HCT116 (cell line): ENCODE measurements around the gene FAM20C. TPM values are rescaled to one million over a fixed set of nuclear protein-coding genes. Genes with fewer than 3 reads are reported as not detected.

ENCODE experiments used
- ATAC-seq: fragments of 200-7000 bp; cut with Tn5 transposase; 2 replicates; pipeline ENCODE4 v1.9.1; 2020; ENCODE audit warnings: mild to moderate bottlenecking, moderate library complexity
- BruUV-seq: library from RNA; stranded (reverse); fragments of 400-500 nt; replicated peaks from 2 replicates; lab custom pipeline; 2021; lab: Mats Ljungman, UMichigan
- CTCF ChIA-PET: fragments of 300-600 bp; sonication (Branson Sonifier 250); formaldehyde crosslinking; loops from one replicate; lab custom pipeline; 2021; ENCODE audit warnings: antibody characterized with exemption; lab: Charles Lee
- POLR2A ChIA-PET: fragments of 300-600, 350-600 bp; sonication (Branson Sonifier 250); formaldehyde crosslinking; loops from one replicate; lab custom pipeline; 2021; ENCODE audit warnings: antibody characterized with exemption; lab: Charles Lee
- RAD21 ChIA-PET, 2 experiments: fragments of 300-600 bp; sonication (Branson Sonifier 250); formaldehyde crosslinking; loops; one replicate each; lab custom pipeline; 2023; ENCODE audit warnings: low total read pairs in 2 of 2; ENCODE audit not compliant: uncharacterized antibody in 2 of 2, unreplicated experiment in 2 of 2, low non-redundant PET in 1 of 2; lab: Charles Lee
- DNase-seq: peaks from one replicate; pipeline ENCODE4 v3.0.0-alpha.2; 2010; ENCODE audit warnings: low read depth, low spot score
- H2AFZ ChIP-seq: fragments of 200-600 bp; shearing (Covaris generic), sonication (generic); 2 replicates; pipeline ENCODE4 v1.6.1; 2017; ENCODE audit warnings: low read depth, mixed run types, mixed read lengths, antibody characterized with exemption, low read length; ENCODE audit not compliant: poor library complexity, severe bottlenecking
- H3K27ac ChIP-seq: 2 replicates; pipeline ENCODE4 v1.5.1; 2012; ENCODE audit warnings: low read depth, low read length
- H3K27me3 ChIP-seq: fragments of 200-600 bp; sonication (generic); 2 replicates; pipeline ENCODE4 v1.6.1; 2016; ENCODE audit warnings: mixed run types, low read length, mixed read lengths; ENCODE audit not compliant: insufficient read depth
- H3K36me3 ChIP-seq, 2 experiments: fragments of 200-500 bp in 1 of 2; fragments of 200-600 bp in 1 of 2; sonication (Bioruptor generic) in 1 of 2; sonication (generic) in 1 of 2; 2 replicates each; pipeline versions ENCODE4 v1.5.1 to v1.6.1; 2014 to 2016; ENCODE audit warnings: low read length in 2 of 2, inconsistent platforms in 1 of 2, mixed read lengths in 1 of 2, mixed run types in 1 of 2; ENCODE audit not compliant: insufficient read depth in 2 of 2, control insufficient read depth in 1 of 2
- H3K4me1 ChIP-seq, 2 experiments: fragments of 200-600 bp in 1 of 2; sonication (generic) in 1 of 2; 2 replicates each; pipeline versions ENCODE4 v1.5.1 to v1.6.1; 2012 to 2017; ENCODE audit warnings: low read length in 2 of 2, inconsistent platforms in 1 of 2, mild to moderate bottlenecking in 1 of 2, mixed read lengths in 1 of 2, mixed run types in 1 of 2, moderate library complexity in 1 of 2; ENCODE audit not compliant: insufficient read depth in 2 of 2, control insufficient read depth in 1 of 2
- H3K4me2 ChIP-seq: fragments of 200-600 bp; sonication (generic); 2 replicates; pipeline ENCODE4 v1.6.1; 2017; ENCODE audit warnings: mixed run types, low read length, mixed read lengths
- H3K4me3 ChIP-seq, 2 experiments: fragments of 200-600 bp in 1 of 2; sonication (generic) in 1 of 2; replicated peaks in 1 of 2; 2 replicates each; pipeline ENCODE4 v1.5.1; 2011 to 2016; ENCODE audit warnings: low read length in 2 of 2, control low read depth in 1 of 2, low read depth in 1 of 2, mild to moderate bottlenecking in 1 of 2, mixed read lengths in 1 of 2, mixed run types in 1 of 2
- H3K79me2 ChIP-seq: fragments of 200-600 bp; sonication (generic); 2 replicates; pipeline ENCODE4 v1.6.1; 2017; ENCODE audit warnings: mild to moderate bottlenecking, mixed run types, low read length, moderate library complexity, mixed read lengths; ENCODE audit not compliant: insufficient read depth
- H3K9ac ChIP-seq: fragments of 200-600 bp; sonication (generic); 2 replicates; pipeline ENCODE4 v1.6.1; 2016; ENCODE audit warnings: low read length, mixed read lengths
- H3K9me2 ChIP-seq: fragments of 200-600 bp; sonication (generic), shearing (Covaris generic); 2 replicates; pipeline ENCODE4 v1.6.1; 2017; ENCODE audit warnings: mixed run types, mild to moderate bottlenecking, moderate library complexity; ENCODE audit not compliant: insufficient read depth
- H3K9me3 ChIP-seq, 2 experiments: fragments of 200-500 bp in 1 of 2; fragments of 200-600 bp in 1 of 2; sonication (Bioruptor generic) in 1 of 2; sonication (generic) in 1 of 2; 2 replicates each; pipeline ENCODE4 v1.6.1; 2014 to 2017; ENCODE audit warnings: low read length in 2 of 2, mixed read lengths in 2 of 2, inconsistent platforms in 1 of 2, low read depth in 1 of 2, mild to moderate bottlenecking in 1 of 2, mixed run types in 1 of 2, moderate library complexity in 1 of 2; ENCODE audit not compliant: control insufficient read depth in 1 of 2, insufficient read depth in 1 of 2
- H4K20me1 ChIP-seq: fragments of 200-600 bp; sonication (generic), shearing (Covaris generic); 2 replicates; pipeline ENCODE4 v1.6.1; 2017; ENCODE audit warnings: mixed run types, mild to moderate bottlenecking, moderate library complexity; ENCODE audit not compliant: insufficient read depth
- CEBPB ChIP-seq: IDR thresholded peaks from 2 replicates; pipeline ENCODE4 v1.6.1; 2012; ENCODE audit warnings: low read depth
- EGR1 ChIP-seq: IDR thresholded peaks from 2 replicates; pipeline ENCODE4 v1.6.1; 2012; ENCODE audit warnings: low read depth
- ELF1 ChIP-seq: IDR thresholded peaks from 2 replicates; pipeline ENCODE4 v1.6.1; 2012; ENCODE audit warnings: low read depth, borderline replicate concordance
- JUND ChIP-seq: IDR thresholded peaks from 2 replicates; pipeline ENCODE4 v1.6.1; 2012
- POLR2AphosphoS5 ChIP-seq: IDR thresholded peaks from 2 replicates; pipeline ENCODE4 v1.6.1; 2011; ENCODE audit warnings: mild to moderate bottlenecking, low read depth, low read length, moderate library complexity
- RAD21 ChIP-seq: IDR thresholded peaks from 2 replicates; pipeline ENCODE4 v1.6.1; 2012; ENCODE audit warnings: low read depth, mild to moderate bottlenecking
- TCF7L2 ChIP-seq: IDR thresholded peaks from 2 replicates; pipeline ENCODE4 v1.7.0; 2011; ENCODE audit warnings: borderline replicate concordance, inconsistent platforms; ENCODE audit not compliant: insufficient read depth, insufficient read length; ENCODE audit errors: extremely low read depth
- YY1 ChIP-seq: IDR thresholded peaks from 2 replicates; pipeline ENCODE4 v1.6.1; 2011; ENCODE audit warnings: low read length, low read depth, moderate library complexity, mild to moderate bottlenecking; ENCODE audit not compliant: insufficient replicate concordance; ENCODE audit errors: extremely low read depth
- ZNF274 ChIP-seq: fragments of 200-500 bp; sonication (Bioruptor generic); IDR thresholded peaks from 2 replicates; pipeline ENCODE4 v1.6.1; 2014; ENCODE audit warnings: mild to moderate bottlenecking, low read depth, low read length, inconsistent platforms
- intact Hi-C: fragments of 100-400 bp; cut with micrococcal nuclease; formaldehyde crosslinking; loops from 2 replicates; pipeline ENCODE4 v1.10.0; 2022
- total RNA-seq: library from RNA; stranded (reverse); gene quantifications from one replicate; pipeline ENCODE4 v1.2.1, GENCODE V29; 2021; ENCODE audit not compliant: unreplicated experiment
- TF ChIP-seq, protein P1 (sequence below): IDR thresholded peaks from 2 replicates; pipeline ENCODE4 v1.6.1; 2012
- TF ChIP-seq, protein P2 (sequence below): IDR thresholded peaks from 2 replicates; pipeline ENCODE4 v1.6.1; 2012; ENCODE audit warnings: low read depth

Gene FAM20C
- total RNA-seq, 1 experiment from 2014 or later = 27.1 TPM

DNA sequence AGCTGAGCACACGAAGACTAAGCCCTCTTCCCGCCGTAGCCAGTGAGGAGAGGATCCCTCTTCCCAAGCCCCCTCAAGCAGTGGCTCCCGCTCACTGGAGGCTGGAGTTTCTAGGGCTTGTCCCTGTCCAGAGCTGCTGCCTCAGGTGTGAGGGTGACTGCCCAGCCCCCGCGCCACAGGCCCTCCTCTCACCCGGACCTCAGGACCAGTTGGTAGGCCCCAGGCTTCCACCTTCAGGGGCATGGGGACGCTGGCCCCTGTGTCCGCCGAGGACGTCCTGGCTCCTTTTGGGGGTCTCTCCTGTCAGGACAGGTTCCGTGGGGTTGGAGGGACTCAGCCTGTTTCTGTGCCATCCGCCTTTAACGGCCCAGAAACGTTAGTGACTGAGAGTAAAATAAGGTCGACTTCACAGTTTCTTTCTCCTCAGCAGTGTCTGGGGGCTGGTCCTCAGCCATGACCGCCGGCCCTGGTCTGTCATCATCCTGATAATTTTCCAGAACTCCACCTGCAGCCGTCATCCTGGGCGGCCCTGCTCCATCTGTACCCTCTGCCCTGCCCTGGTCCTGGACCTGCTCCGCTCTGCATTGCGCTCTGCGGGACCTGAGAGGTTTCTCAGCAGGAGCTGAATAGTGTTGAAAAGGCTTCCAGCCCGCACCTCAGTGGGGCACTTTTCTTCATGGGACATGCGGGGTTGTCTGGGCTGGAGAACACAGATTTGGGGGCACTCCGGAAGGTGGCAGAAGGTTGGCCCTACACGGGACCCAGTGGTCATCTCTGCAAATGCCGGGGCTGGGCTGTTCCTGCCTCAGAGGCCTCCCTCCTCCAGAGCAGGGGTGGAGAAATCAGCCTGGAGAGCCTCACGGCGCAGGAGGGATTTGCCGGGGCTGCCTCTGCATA lies 36.0 kb upstream of the FAM20C start:
- ChIA-PET RAD21 (no interaction called here), CTCF (no interaction called here), POLR2A (no interaction called here)
- Histone ChIP-seq H3K79me2 (no peaks in the 10 kb centered on the region), H3K4me1 (peaks cover 0 to 8% of the 10 kb centered on the region in 2 experiments; a peak in 2 of 4 replicates), H3K36me3 (no peaks in the 10 kb centered on the region), H3K4me2 (no peak overlapping the region), H4K20me1 (no peaks in the 10 kb centered on the region), H2AFZ (no peak overlapping the region), H3K9me2 (no peaks in the 10 kb centered on the region), H3K9ac (no peak overlapping the region), H3K4me3 (no peak overlapping the region), H3K27me3 (no peaks in the 10 kb centered on the region), H3K9me3 (no peaks in the 10 kb centered on the region), H3K27ac (no peak overlapping the region)
- intact Hi-C loops = no loop called here
- TF ChIP-seq, protein P1, sequence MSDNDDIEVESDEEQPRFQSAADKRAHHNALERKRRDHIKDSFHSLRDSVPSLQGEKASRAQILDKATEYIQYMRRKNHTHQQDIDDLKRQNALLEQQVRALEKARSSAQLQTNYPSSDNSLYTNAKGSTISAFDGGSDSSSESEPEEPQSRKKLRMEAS = no peak
- no peak for TF ChIP-seq JUND
- TF ChIP-seq YY1 = no peak
- no TSS peak for BruUV-seq
- no peak for ATAC-seq
- DNase-seq = no peak

DNA sequence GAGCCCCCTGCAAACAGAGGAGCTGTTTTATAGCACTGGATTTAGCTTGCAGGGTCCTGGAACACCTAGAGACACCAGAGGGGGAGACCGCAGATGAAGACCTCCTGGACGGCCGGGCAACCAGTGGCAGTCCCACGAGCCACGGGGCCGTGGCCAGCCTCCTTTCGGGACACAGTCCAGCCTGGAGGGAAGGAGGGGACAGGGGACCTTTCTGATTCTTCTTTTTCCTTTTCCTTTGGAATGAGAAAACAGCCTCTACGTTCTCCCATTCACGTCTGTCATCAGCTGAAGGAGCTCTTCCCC lies 35.4 kb upstream of the FAM20C start:
- ChIA-PET RAD21 (no interaction called here), POLR2A (no interaction called here), CTCF (no interaction called here)
- Histone ChIP-seq H3K4me1 (peaks cover 0 to 8% of the 10 kb centered on the region in 2 experiments; a peak in 2 of 4 replicates), H3K27ac (no peak overlapping the region), H3K9ac (no peak overlapping the region), H3K79me2 (no peaks in the 10 kb centered on the region), H3K36me3 (no peaks in the 10 kb centered on the region), H2AFZ (no peak overlapping the region), H3K9me3 (no peaks in the 10 kb centered on the region), H3K27me3 (no peaks in the 10 kb centered on the region), H3K9me2 (no peaks in the 10 kb centered on the region), H3K4me3 (no peak overlapping the region), H3K4me2 (no peak overlapping the region), H4K20me1 (no peaks in the 10 kb centered on the region)
- no peak for ATAC-seq
- intact Hi-C loops = no loop called here
- TF ChIP-seq RAD21 (no peak), TCF7L2 (no peak), ELF1 (no peak), POLR2AphosphoS5 (no peak), JUND (no peak), CEBPB (no peak), ZNF274 (no peak), EGR1 (no peak)
- TF ChIP-seq, protein P2, sequence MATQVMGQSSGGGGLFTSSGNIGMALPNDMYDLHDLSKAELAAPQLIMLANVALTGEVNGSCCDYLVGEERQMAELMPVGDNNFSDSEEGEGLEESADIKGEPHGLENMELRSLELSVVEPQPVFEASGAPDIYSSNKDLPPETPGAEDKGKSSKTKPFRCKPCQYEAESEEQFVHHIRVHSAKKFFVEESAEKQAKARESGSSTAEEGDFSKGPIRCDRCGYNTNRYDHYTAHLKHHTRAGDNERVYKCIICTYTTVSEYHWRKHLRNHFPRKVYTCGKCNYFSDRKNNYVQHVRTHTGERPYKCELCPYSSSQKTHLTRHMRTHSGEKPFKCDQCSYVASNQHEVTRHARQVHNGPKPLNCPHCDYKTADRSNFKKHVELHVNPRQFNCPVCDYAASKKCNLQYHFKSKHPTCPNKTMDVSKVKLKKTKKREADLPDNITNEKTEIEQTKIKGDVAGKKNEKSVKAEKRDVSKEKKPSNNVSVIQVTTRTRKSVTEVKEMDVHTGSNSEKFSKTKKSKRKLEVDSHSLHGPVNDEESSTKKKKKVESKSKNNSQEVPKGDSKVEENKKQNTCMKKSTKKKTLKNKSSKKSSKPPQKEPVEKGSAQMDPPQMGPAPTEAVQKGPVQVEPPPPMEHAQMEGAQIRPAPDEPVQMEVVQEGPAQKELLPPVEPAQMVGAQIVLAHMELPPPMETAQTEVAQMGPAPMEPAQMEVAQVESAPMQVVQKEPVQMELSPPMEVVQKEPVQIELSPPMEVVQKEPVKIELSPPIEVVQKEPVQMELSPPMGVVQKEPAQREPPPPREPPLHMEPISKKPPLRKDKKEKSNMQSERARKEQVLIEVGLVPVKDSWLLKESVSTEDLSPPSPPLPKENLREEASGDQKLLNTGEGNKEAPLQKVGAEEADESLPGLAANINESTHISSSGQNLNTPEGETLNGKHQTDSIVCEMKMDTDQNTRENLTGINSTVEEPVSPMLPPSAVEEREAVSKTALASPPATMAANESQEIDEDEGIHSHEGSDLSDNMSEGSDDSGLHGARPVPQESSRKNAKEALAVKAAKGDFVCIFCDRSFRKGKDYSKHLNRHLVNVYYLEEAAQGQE = no peak
- BruUV-seq = no TSS peak
- DNase-seq = no peak
